HCT116 (cell line): ENCODE measurements around the gene TPPP2. TPM values are rescaled to one million over a fixed set of nuclear protein-coding genes. Genes with fewer than 3 reads are reported as not detected.

Source experiments
- ATAC-seq: fragments of 200-7000 bp; cut with Tn5 transposase; 2 replicates; pipeline ENCODE4 v1.9.1; 2020; ENCODE audit warnings: mild to moderate bottlenecking, moderate library complexity
- BruUV-seq: library from RNA; stranded (reverse); fragments of 400-500 nt; replicated peaks from 2 replicates; lab custom pipeline; 2021; lab: Mats Ljungman, UMichigan
- CTCF ChIA-PET: fragments of 300-600 bp; sonication (Branson Sonifier 250); formaldehyde crosslinking; loops from one replicate; lab custom pipeline; 2021; ENCODE audit warnings: antibody characterized with exemption; lab: Charles Lee
- POLR2A ChIA-PET: fragments of 300-600, 350-600 bp; sonication (Branson Sonifier 250); formaldehyde crosslinking; loops from one replicate; lab custom pipeline; 2021; ENCODE audit warnings: antibody characterized with exemption; lab: Charles Lee
- RAD21 ChIA-PET, 2 experiments: fragments of 300-600 bp; sonication (Branson Sonifier 250); formaldehyde crosslinking; loops; one replicate each; lab custom pipeline; 2023; ENCODE audit warnings: low total read pairs in 2 of 2; ENCODE audit not compliant: uncharacterized antibody in 2 of 2, unreplicated experiment in 2 of 2, low non-redundant PET in 1 of 2; lab: Charles Lee
- DNase-seq: peaks from one replicate; pipeline ENCODE4 v3.0.0-alpha.2; 2010; ENCODE audit warnings: low read depth, low spot score
- H2AFZ ChIP-seq: fragments of 200-600 bp; shearing (Covaris generic), sonication (generic); 2 replicates; pipeline ENCODE4 v1.6.1; 2017; ENCODE audit warnings: low read depth, mixed run types, mixed read lengths, antibody characterized with exemption, low read length; ENCODE audit not compliant: poor library complexity, severe bottlenecking
- H3K27ac ChIP-seq: 2 replicates; pipeline ENCODE4 v1.5.1; 2012; ENCODE audit warnings: low read depth, low read length
- H3K27me3 ChIP-seq: fragments of 200-600 bp; sonication (generic); 2 replicates; pipeline ENCODE4 v1.6.1; 2016; ENCODE audit warnings: mixed run types, low read length, mixed read lengths; ENCODE audit not compliant: insufficient read depth
- H3K36me3 ChIP-seq, 2 experiments: fragments of 200-500 bp in 1 of 2; fragments of 200-600 bp in 1 of 2; sonication (Bioruptor generic) in 1 of 2; sonication (generic) in 1 of 2; 2 replicates each; pipeline versions ENCODE4 v1.5.1 to v1.6.1; 2014 to 2016; ENCODE audit warnings: low read length in 2 of 2, inconsistent platforms in 1 of 2, mixed read lengths in 1 of 2, mixed run types in 1 of 2; ENCODE audit not compliant: insufficient read depth in 2 of 2, control insufficient read depth in 1 of 2
- H3K4me1 ChIP-seq, 2 experiments: fragments of 200-600 bp in 1 of 2; sonication (generic) in 1 of 2; 2 replicates each; pipeline versions ENCODE4 v1.5.1 to v1.6.1; 2012 to 2017; ENCODE audit warnings: low read length in 2 of 2, inconsistent platforms in 1 of 2, mild to moderate bottlenecking in 1 of 2, mixed read lengths in 1 of 2, mixed run types in 1 of 2, moderate library complexity in 1 of 2; ENCODE audit not compliant: insufficient read depth in 2 of 2, control insufficient read depth in 1 of 2
- H3K4me2 ChIP-seq: fragments of 200-600 bp; sonication (generic); 2 replicates; pipeline ENCODE4 v1.6.1; 2017; ENCODE audit warnings: mixed run types, low read length, mixed read lengths
- H3K4me3 ChIP-seq, 2 experiments: fragments of 200-600 bp in 1 of 2; sonication (generic) in 1 of 2; replicated peaks in 1 of 2; 2 replicates each; pipeline ENCODE4 v1.5.1; 2011 to 2016; ENCODE audit warnings: low read length in 2 of 2, control low read depth in 1 of 2, low read depth in 1 of 2, mild to moderate bottlenecking in 1 of 2, mixed read lengths in 1 of 2, mixed run types in 1 of 2
- H3K79me2 ChIP-seq: fragments of 200-600 bp; sonication (generic); 2 replicates; pipeline ENCODE4 v1.6.1; 2017; ENCODE audit warnings: mild to moderate bottlenecking, mixed run types, low read length, moderate library complexity, mixed read lengths; ENCODE audit not compliant: insufficient read depth
- H3K9ac ChIP-seq: fragments of 200-600 bp; sonication (generic); 2 replicates; pipeline ENCODE4 v1.6.1; 2016; ENCODE audit warnings: low read length, mixed read lengths
- H3K9me2 ChIP-seq: fragments of 200-600 bp; sonication (generic), shearing (Covaris generic); 2 replicates; pipeline ENCODE4 v1.6.1; 2017; ENCODE audit warnings: mixed run types, mild to moderate bottlenecking, moderate library complexity; ENCODE audit not compliant: insufficient read depth
- H3K9me3 ChIP-seq, 2 experiments: fragments of 200-500 bp in 1 of 2; fragments of 200-600 bp in 1 of 2; sonication (Bioruptor generic) in 1 of 2; sonication (generic) in 1 of 2; 2 replicates each; pipeline ENCODE4 v1.6.1; 2014 to 2017; ENCODE audit warnings: low read length in 2 of 2, mixed read lengths in 2 of 2, inconsistent platforms in 1 of 2, low read depth in 1 of 2, mild to moderate bottlenecking in 1 of 2, mixed run types in 1 of 2, moderate library complexity in 1 of 2; ENCODE audit not compliant: control insufficient read depth in 1 of 2, insufficient read depth in 1 of 2
- H4K20me1 ChIP-seq: fragments of 200-600 bp; sonication (generic), shearing (Covaris generic); 2 replicates; pipeline ENCODE4 v1.6.1; 2017; ENCODE audit warnings: mixed run types, mild to moderate bottlenecking, moderate library complexity; ENCODE audit not compliant: insufficient read depth
- ATF3 ChIP-seq: IDR thresholded peaks from 2 replicates; pipeline ENCODE4 v1.6.1; 2012
- CBX3 ChIP-seq: IDR thresholded peaks from 2 replicates; pipeline ENCODE4 v1.6.1; 2012; ENCODE audit warnings: low read depth
- CTCF ChIP-seq, 3 experiments: fragments of 200-600 bp in 1 of 3; sonication (generic) in 1 of 3; IDR thresholded peaks in 2 of 3; conservative IDR thresholded peaks in 1 of 3; 2 replicates each; pipeline ENCODE4 v1.5.1; 2012 to 2017; ENCODE audit warnings: low read depth in 2 of 3, low read length in 2 of 3, antibody characterized with exemption in 1 of 3, borderline replicate concordance in 1 of 3, control low read depth in 1 of 3, mild to moderate bottlenecking in 1 of 3, mixed read lengths in 1 of 3, mixed run types in 1 of 3, moderate library complexity in 1 of 3; ENCODE audit not compliant: insufficient read depth in 1 of 3
- EGR1 ChIP-seq: IDR thresholded peaks from 2 replicates; pipeline ENCODE4 v1.6.1; 2012; ENCODE audit warnings: low read depth
- ELF1 ChIP-seq: IDR thresholded peaks from 2 replicates; pipeline ENCODE4 v1.6.1; 2012; ENCODE audit warnings: low read depth, borderline replicate concordance
- POLR2A ChIP-seq: IDR thresholded peaks from 2 replicates; pipeline ENCODE4 v1.7.0; 2011; ENCODE audit warnings: borderline replicate concordance; ENCODE audit not compliant: insufficient read depth, insufficient read length; ENCODE audit errors: extremely low read depth
- POLR2AphosphoS5 ChIP-seq: IDR thresholded peaks from 2 replicates; pipeline ENCODE4 v1.6.1; 2011; ENCODE audit warnings: mild to moderate bottlenecking, low read depth, low read length, moderate library complexity
- RAD21 ChIP-seq: IDR thresholded peaks from 2 replicates; pipeline ENCODE4 v1.6.1; 2012; ENCODE audit warnings: low read depth, mild to moderate bottlenecking
- SIN3A ChIP-seq: IDR thresholded peaks from 2 replicates; pipeline ENCODE4 v1.6.1; 2012; ENCODE audit warnings: low read depth
- SP1 ChIP-seq: IDR thresholded peaks from 2 replicates; pipeline ENCODE4 v1.6.1; 2012; ENCODE audit warnings: low read depth
- TCF7L2 ChIP-seq: IDR thresholded peaks from 2 replicates; pipeline ENCODE4 v1.7.0; 2011; ENCODE audit warnings: borderline replicate concordance, inconsistent platforms; ENCODE audit not compliant: insufficient read depth, insufficient read length; ENCODE audit errors: extremely low read depth
- YY1 ChIP-seq: IDR thresholded peaks from 2 replicates; pipeline ENCODE4 v1.6.1; 2011; ENCODE audit warnings: low read length, low read depth, moderate library complexity, mild to moderate bottlenecking; ENCODE audit not compliant: insufficient replicate concordance; ENCODE audit errors: extremely low read depth
- ZNF274 ChIP-seq: fragments of 200-500 bp; sonication (Bioruptor generic); IDR thresholded peaks from 2 replicates; pipeline ENCODE4 v1.6.1; 2014; ENCODE audit warnings: mild to moderate bottlenecking, low read depth, low read length, inconsistent platforms
- intact Hi-C: fragments of 100-400 bp; cut with micrococcal nuclease; formaldehyde crosslinking; loops from 2 replicates; pipeline ENCODE4 v1.10.0; 2022
- total RNA-seq: library from RNA; stranded (reverse); gene quantifications from one replicate; pipeline ENCODE4 v1.2.1, GENCODE V29; 2021; ENCODE audit not compliant: unreplicated experiment
- TF ChIP-seq, protein P1 (sequence below): IDR thresholded peaks from 2 replicates; pipeline ENCODE4 v1.6.1; 2012
- TF ChIP-seq, protein P2 (sequence below): IDR thresholded peaks from 2 replicates; pipeline ENCODE4 v1.6.1; 2012; ENCODE audit warnings: low read depth
- TF ChIP-seq, protein P3 (sequence below): IDR thresholded peaks from 2 replicates; pipeline ENCODE4 v1.6.1; 2011; ENCODE audit warnings: mild to moderate bottlenecking, low read length, moderate library complexity; ENCODE audit not compliant: insufficient replicate concordance; ENCODE audit errors: extremely low read depth

Gene TPPP2
- total RNA-seq, 1 experiment from 2014 or later = not detected

DNA sequence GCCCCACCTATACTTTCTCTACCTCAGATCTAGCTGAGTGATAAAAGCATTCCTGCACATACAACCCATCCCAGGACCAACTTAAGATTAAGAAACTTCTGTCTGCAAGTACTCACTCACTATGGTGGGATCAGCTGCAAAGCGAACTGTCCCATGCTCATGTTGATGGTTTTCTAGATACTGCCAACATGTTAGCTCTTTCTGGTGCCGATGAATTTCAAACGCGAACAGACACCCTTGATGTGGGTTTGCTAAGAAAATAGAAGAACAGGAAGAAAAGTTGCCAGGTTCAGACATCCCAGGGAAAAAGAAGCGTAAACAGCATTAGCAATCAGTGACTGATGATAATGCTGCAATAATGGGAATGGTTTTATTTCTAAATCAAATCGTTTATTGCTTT lies 32.5 kb upstream of the TPPP2 start:
- TF ChIP-seq POLR2A = no peak
- TF ChIP-seq, protein P1, sequence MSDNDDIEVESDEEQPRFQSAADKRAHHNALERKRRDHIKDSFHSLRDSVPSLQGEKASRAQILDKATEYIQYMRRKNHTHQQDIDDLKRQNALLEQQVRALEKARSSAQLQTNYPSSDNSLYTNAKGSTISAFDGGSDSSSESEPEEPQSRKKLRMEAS = no peak
- TF ChIP-seq CTCF (IDR thresholded peaks at IDR 0.05 in 2 of 3, conservative IDR thresholded peaks at IDR 0.05 in 1 of 3; ENCODE audit: borderline replicate concordance in 1 of 3, insufficient read depth in 1 of 3, low read depth in 2 of 3, low read length in 2 of 3) = no peak
- no peak for TF ChIP-seq YY1
- no peak for TF ChIP-seq RAD21
- TF ChIP-seq, protein P2, sequence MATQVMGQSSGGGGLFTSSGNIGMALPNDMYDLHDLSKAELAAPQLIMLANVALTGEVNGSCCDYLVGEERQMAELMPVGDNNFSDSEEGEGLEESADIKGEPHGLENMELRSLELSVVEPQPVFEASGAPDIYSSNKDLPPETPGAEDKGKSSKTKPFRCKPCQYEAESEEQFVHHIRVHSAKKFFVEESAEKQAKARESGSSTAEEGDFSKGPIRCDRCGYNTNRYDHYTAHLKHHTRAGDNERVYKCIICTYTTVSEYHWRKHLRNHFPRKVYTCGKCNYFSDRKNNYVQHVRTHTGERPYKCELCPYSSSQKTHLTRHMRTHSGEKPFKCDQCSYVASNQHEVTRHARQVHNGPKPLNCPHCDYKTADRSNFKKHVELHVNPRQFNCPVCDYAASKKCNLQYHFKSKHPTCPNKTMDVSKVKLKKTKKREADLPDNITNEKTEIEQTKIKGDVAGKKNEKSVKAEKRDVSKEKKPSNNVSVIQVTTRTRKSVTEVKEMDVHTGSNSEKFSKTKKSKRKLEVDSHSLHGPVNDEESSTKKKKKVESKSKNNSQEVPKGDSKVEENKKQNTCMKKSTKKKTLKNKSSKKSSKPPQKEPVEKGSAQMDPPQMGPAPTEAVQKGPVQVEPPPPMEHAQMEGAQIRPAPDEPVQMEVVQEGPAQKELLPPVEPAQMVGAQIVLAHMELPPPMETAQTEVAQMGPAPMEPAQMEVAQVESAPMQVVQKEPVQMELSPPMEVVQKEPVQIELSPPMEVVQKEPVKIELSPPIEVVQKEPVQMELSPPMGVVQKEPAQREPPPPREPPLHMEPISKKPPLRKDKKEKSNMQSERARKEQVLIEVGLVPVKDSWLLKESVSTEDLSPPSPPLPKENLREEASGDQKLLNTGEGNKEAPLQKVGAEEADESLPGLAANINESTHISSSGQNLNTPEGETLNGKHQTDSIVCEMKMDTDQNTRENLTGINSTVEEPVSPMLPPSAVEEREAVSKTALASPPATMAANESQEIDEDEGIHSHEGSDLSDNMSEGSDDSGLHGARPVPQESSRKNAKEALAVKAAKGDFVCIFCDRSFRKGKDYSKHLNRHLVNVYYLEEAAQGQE = no peak
- TF ChIP-seq TCF7L2 = no peak
- TF ChIP-seq, protein P3, sequence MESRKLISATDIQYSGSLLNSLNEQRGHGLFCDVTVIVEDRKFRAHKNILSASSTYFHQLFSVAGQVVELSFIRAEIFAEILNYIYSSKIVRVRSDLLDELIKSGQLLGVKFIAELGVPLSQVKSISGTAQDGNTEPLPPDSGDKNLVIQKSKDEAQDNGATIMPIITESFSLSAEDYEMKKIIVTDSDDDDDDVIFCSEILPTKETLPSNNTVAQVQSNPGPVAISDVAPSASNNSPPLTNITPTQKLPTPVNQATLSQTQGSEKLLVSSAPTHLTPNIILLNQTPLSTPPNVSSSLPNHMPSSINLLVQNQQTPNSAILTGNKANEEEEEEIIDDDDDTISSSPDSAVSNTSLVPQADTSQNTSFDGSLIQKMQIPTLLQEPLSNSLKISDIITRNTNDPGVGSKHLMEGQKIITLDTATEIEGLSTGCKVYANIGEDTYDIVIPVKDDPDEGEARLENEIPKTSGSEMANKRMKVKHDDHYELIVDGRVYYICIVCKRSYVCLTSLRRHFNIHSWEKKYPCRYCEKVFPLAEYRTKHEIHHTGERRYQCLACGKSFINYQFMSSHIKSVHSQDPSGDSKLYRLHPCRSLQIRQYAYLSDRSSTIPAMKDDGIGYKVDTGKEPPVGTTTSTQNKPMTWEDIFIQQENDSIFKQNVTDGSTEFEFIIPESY = no peak
- no peak for TF ChIP-seq ATF3
- TF ChIP-seq CBX3 = no peak
- no peak for TF ChIP-seq SIN3A
- no peak for TF ChIP-seq EGR1
- no peak for TF ChIP-seq POLR2AphosphoS5
- no peak for TF ChIP-seq ZNF274
- TF ChIP-seq SP1 = no peak
- TF ChIP-seq ELF1 = no peak
- TF ChIP-seq, all 23 proteins: peak for 0
- no peak overlapping the region for H3K4me2 ChIP-seq
- H3K9ac ChIP-seq = no peak overlapping the region
- BruUV-seq = no TSS peak
- no peaks in the 10 kb centered on the region for H3K27me3 ChIP-seq
- ATAC-seq (no peak), DNase-seq (no peak)
- no peak overlapping the region for H3K27ac ChIP-seq
- H3K4me1 ChIP-seq = peaks cover 7 to 13% of the 10 kb centered on the region in 2 experiments; a peak in 3 of 4 replicates
- intact Hi-C loops = no loop called here
- H3K9me3 ChIP-seq = no peaks in the 10 kb centered on the region
- peaks cover 24 to 38% of the 10 kb centered on the region in 2 experiments; a peak in 3 of 4 replicates for H3K36me3 ChIP-seq
- no peaks in the 10 kb centered on the region for H3K9me2 ChIP-seq
- no peaks in the 10 kb centered on the region for H4K20me1 ChIP-seq
- H3K79me2 ChIP-seq = peaks cover 7% of the 10 kb centered on the region; the same call in 1 of the 2 replicates
- H2AFZ ChIP-seq = no peak overlapping the region
- ChIA-PET POLR2A (no interaction called here), RAD21 (no interaction called here), CTCF (interaction anchor here (0.9 to 2.7 kb wide), 4 partner anchors 10 to 140 kb away, joined by 3 to 15 read pairs (median 6); no protein-coding TSS in a partner anchor)
- no peak overlapping the region for H3K4me3 ChIP-seq
